Measurements from ENCODE around the gene ATP5PO. TPM values are rescaled to one million over a fixed set of nuclear protein-coding genes. Genes with fewer than 3 reads are reported as not detected.

ATP5PO gene
- total and polyA plus RNA-seq, 2 of the 13 experiments (the other 11 are each of a cell fraction or from before 2014, with no cell fraction given), result 256 to 297 TPM

- TF ChIP-seq ZNF407 (CRISPR knock-in tag; IDR thresholded peaks at IDR 0.05; ENCODE audit: not compliant biosample characterization) (no peak), ELF3 (CRISPR knock-in tag; IDR thresholded peaks at IDR 0.05) (no peak), TCF7L2 (IDR thresholded peaks at IDR 0.05; ENCODE audit: low read depth, low read length) (no peak), KIAA2018 (CRISPR knock-in tag; IDR thresholded peaks at IDR 0.05; ENCODE audit: borderline replicate concordance) (no peak), HMGA1 (CRISPR knock-in tag; conservative IDR thresholded peaks at IDR 0.05) (no peak)
Observed at GRCh38 chr21:33964706-33965325, 49.2 kb upstream of the ATP5PO start (continued).
